Adrenal gland (tissue), 5 donors: ENCODE measurements around the gene ATP5PO.

Source experiments
- POLR2A ChIP-seq, 2 donors: fragments of 450-650 bp; IDR thresholded peaks; one replicate each; pipeline ENCODE4 v1.6.1; 2017; ENCODE audit warnings: antibody characterized with exemption in 2 of 2, mild to moderate bottlenecking in 2 of 2, moderate library complexity in 1 of 2
- TF ChIP-seq, protein P1 (sequence below), 6 experiments: fragments of 450-650 bp in 4 of 6; fragments of 200-600 bp in 2 of 6; sonication (generic) in 1 of 6; IDR thresholded peaks; 1 replicate in 5 of 6; 2 replicates in 1 of 6; pipeline versions ENCODE4 v1.5.1 to v1.8.0; 2016 to 2021; ENCODE audit warnings: antibody characterized with exemption in 6 of 6, mild to moderate bottlenecking in 2 of 6, moderate library complexity in 1 of 6
- donor health status: DM: no; HTN: no; CAD: no.

DNA sequence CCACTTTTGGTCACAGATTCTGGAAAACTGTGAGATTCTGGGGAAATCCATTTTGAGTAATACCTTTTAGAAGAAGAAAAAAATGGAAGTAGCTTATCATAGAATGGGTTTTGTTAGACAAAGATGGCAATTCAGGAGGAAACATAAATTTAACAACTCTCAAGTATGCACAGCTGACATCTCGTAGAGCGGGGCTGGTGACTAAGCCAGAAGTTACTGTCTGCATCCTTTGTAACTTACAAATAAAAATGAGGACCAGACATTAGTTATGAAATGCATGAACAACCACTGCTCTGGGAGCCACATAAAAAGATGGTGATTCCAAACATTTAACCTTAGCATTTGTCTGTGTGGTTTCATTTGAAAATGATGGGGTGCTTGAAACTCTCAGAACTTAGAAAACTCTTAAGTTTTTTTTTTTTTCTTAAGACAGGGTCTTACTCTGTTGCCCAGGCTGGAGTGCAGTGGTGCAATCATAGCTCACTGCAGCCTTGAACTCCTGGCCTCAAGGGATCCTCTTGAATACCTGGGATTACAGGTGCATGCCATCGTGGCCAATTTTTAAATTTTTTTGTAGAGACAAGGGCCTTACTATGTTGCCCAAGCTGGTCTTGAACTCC lies 49.2 kb upstream of the ATP5PO start:
- TF ChIP-seq, protein P1, sequence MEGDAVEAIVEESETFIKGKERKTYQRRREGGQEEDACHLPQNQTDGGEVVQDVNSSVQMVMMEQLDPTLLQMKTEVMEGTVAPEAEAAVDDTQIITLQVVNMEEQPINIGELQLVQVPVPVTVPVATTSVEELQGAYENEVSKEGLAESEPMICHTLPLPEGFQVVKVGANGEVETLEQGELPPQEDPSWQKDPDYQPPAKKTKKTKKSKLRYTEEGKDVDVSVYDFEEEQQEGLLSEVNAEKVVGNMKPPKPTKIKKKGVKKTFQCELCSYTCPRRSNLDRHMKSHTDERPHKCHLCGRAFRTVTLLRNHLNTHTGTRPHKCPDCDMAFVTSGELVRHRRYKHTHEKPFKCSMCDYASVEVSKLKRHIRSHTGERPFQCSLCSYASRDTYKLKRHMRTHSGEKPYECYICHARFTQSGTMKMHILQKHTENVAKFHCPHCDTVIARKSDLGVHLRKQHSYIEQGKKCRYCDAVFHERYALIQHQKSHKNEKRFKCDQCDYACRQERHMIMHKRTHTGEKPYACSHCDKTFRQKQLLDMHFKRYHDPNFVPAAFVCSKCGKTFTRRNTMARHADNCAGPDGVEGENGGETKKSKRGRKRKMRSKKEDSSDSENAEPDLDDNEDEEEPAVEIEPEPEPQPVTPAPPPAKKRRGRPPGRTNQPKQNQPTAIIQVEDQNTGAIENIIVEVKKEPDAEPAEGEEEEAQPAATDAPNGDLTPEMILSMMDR (IDR thresholded peaks at IDR 0.05): no peak
- TF ChIP-seq POLR2A (IDR thresholded peaks at IDR 0.05): no peak
